ENCODE measurements around the gene ATP4A. TPM values are rescaled to one million over a fixed set of nuclear protein-coding genes. Genes with fewer than 3 reads are reported as not detected.

Gene ATP4A
- not detected for total RNA-seq

DNA sequence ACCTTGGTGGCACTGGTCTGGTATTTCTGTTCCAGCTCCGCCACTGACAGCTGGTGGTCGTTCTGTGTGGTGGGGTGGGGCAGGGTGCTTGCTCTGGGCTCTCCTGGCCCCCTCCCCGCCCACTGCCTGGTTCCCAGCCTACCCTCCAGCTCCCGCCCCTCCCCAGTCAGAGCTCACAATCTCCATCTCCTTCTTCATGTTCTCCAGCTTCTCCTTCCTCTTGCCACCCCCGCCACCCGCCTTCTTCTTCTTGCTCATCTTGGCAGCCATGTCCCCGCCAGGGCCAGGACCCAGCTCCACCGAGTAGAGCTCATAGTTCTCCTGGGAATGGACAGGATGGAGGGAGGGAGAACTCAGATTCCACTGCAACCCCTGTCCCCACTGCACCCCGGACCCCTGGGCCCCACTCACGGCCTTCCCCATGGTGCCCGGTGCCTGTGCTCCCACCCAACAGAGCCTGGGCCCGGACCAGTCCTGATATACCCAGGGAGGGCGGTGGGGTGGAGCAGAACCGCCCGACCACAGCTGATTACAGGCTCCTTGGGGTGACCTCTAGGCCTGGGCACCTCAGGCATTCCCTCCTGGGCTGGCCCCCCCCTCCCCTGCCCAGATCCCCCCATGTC lies at the start of gene ATP4A:
Gene ATP4A, minus strand, starts transcription at position 452 of the 623 bp plus-strand sequence. Its CDS starts 29 bp downstream, at position 423.
- H3K9me3 ChIP-seq: no peaks in the 10 kb centered on the region
- H3K27ac ChIP-seq: no peak within 1 kb of the TSS
- H3K4me1 ChIP-seq: no peaks in the 10 kb centered on the region
- TF ChIP-seq POLR2A (IDR thresholded peaks at IDR 0.05): no peak
- TF ChIP-seq POLR2AphosphoS5 (IDR thresholded peaks at IDR 0.05): no peak
- TF ChIP-seq, protein P1, sequence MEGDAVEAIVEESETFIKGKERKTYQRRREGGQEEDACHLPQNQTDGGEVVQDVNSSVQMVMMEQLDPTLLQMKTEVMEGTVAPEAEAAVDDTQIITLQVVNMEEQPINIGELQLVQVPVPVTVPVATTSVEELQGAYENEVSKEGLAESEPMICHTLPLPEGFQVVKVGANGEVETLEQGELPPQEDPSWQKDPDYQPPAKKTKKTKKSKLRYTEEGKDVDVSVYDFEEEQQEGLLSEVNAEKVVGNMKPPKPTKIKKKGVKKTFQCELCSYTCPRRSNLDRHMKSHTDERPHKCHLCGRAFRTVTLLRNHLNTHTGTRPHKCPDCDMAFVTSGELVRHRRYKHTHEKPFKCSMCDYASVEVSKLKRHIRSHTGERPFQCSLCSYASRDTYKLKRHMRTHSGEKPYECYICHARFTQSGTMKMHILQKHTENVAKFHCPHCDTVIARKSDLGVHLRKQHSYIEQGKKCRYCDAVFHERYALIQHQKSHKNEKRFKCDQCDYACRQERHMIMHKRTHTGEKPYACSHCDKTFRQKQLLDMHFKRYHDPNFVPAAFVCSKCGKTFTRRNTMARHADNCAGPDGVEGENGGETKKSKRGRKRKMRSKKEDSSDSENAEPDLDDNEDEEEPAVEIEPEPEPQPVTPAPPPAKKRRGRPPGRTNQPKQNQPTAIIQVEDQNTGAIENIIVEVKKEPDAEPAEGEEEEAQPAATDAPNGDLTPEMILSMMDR (IDR thresholded peaks at IDR 0.05): no peak
- no peak within 1 kb of the TSS for H3K4me3 ChIP-seq
- H3K27me3 ChIP-seq: peaks cover 0 to 41% of the 10 kb centered on the region in 2 donors
- no peak for DNase-seq (ENCODE audit: low spot score in 2 of 2)
- H3K36me3 ChIP-seq: no peaks in the 10 kb centered on the region
- intact Hi-C loops (cut with DNase I; ENCODE audit: low total_unique reads): no loop called here

DNA sequence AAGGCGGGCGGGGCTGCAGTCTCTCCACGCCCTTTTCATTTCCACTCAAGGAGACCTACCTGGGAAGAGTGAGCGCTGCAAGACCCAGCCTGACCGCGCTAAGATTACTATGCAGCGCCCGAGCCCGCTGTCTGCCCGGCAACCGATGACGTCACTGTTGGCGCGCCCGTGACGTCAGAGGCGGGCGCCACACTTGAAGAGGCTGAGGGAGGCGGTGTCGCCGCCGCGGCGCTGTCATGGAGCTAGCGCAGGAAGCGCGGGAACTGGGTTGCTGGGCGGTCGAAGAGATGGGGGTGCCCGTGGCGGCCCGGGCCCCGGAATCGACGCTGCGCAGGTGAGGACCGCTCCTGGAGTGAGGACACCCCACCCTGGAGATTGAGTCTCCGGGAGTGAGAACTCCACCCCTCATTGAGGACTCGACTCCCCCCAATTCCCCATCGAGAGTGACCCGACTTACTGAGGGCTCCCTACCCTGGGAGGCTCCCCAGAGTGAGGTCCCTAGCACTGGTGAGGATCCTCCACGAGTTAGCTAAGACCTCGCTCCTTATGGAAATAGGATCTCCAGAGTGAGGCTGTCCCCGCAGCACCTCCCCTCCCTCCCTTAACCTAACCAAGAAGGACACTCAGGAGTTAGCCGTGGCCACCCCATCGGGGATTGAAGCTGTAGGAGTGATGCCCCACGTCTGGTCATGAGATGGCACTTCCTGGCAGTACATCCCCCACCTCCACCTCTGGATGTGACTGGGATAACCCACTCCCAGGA lies 49.3 kb upstream of the ATP4A start, which contains the start of gene HAUS5:
Gene HAUS5, plus strand, starts transcription at position 177 of the 763 bp plus-strand sequence. Its CDS starts 60 bp downstream, at position 237.
- H3K27ac ChIP-seq: peak within 1 kb of the TSS; percentile 75 to 86
- no peaks in the 10 kb centered on the region for H3K36me3 ChIP-seq
- H3K4me3 ChIP-seq: peak within 1 kb of the TSS; percentile 73 to 85 (median 81)
- DNase-seq (ENCODE audit: low spot score in 2 of 2): peak; percentile 95 to 96
- TF ChIP-seq, protein P1 (IDR thresholded peaks at IDR 0.05): no peak
- no peak for TF ChIP-seq POLR2A (IDR thresholded peaks at IDR 0.05)
- peak; percentile 88 to 92 (median 88) for TF ChIP-seq POLR2AphosphoS5 (IDR thresholded peaks at IDR 0.05)
- no peaks in the 10 kb centered on the region for H3K27me3 ChIP-seq
- intact Hi-C loops (cut with DNase I; ENCODE audit: low total_unique reads): no loop called here
- H3K9me3 ChIP-seq: no peaks in the 10 kb centered on the region
- peaks cover 0 to 4% of the 10 kb centered on the region in 2 donors for H3K4me1 ChIP-seq

DNA sequence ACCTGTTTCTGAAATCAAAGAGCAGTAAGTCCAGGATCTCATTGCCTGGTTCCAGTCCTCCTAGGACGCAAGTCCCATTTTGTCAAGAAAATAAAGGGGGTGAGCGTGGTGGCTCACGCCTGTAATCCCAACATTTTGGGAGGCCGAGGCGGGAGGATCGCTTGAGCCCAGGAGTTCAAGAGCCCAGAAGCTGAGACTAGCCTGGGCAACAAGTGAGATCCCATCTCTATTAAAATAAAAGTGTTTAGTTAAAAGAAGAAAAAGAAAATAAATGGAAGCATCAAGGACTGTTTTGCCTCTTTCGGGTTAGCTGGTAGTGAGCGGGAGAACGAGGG lies 48.7 kb upstream of the ATP4A start:
- Histone ChIP-seq H3K9me3 (no peaks in the 10 kb centered on the region), H3K36me3 (no peaks in the 10 kb centered on the region), H3K4me1 (peaks cover 0 to 4% of the 10 kb centered on the region in 2 donors), H3K4me3 (peak overlapping the region; percentile 73 to 85 (median 81)), H3K27ac (peak overlapping the region in 1 of 2 donors; percentile 86), H3K27me3 (no peaks in the 10 kb centered on the region)
- no peak for DNase-seq (ENCODE audit: low spot score in 2 of 2)
- TF ChIP-seq, protein P1 (IDR thresholded peaks at IDR 0.05): no peak
- no peak for TF ChIP-seq POLR2A (IDR thresholded peaks at IDR 0.05)
- TF ChIP-seq POLR2AphosphoS5 (IDR thresholded peaks at IDR 0.05): no peak
- intact Hi-C loops (cut with DNase I; ENCODE audit: low total_unique reads): no loop called here

DNA sequence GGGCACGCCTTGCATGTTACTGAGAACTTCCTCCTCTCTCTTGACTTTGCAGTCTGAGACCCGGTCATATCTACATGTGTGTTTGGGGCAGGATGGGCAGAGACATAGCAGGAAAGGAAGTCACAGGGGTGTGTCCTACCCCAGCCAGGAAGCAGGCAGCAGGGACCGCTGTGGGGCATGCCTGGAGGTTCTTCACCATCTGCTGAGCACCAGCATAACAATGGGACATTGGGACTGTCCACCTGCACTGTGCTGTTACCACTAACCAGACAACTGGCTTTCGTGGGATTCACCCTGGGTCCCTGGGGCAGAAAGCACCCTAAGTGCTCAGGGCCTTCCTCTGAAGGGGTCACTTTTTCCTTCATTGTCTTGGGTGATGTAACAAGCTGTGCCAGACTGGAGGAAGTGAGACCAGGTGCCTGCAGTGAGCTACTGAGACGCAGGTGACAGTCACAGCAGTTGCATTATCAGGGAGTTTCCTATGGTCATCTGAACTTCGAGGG lies 46.4 kb upstream of the ATP4A start:
- Histone ChIP-seq H3K36me3 (no peaks in the 10 kb centered on the region), H3K27me3 (no peaks in the 10 kb centered on the region), H3K4me3 (no peak overlapping the region), H3K27ac (no peak overlapping the region), H3K4me1 (peaks cover 0 to 4% of the 10 kb centered on the region in 2 donors), H3K9me3 (no peaks in the 10 kb centered on the region)
- TF ChIP-seq, protein P1 (IDR thresholded peaks at IDR 0.05): no peak
- TF ChIP-seq POLR2AphosphoS5 (IDR thresholded peaks at IDR 0.05): no peak
- no peak for TF ChIP-seq POLR2A (IDR thresholded peaks at IDR 0.05)
- intact Hi-C loops (cut with DNase I; ENCODE audit: low total_unique reads): no loop called here
- no peak for DNase-seq (ENCODE audit: low spot score in 2 of 2)

DNA sequence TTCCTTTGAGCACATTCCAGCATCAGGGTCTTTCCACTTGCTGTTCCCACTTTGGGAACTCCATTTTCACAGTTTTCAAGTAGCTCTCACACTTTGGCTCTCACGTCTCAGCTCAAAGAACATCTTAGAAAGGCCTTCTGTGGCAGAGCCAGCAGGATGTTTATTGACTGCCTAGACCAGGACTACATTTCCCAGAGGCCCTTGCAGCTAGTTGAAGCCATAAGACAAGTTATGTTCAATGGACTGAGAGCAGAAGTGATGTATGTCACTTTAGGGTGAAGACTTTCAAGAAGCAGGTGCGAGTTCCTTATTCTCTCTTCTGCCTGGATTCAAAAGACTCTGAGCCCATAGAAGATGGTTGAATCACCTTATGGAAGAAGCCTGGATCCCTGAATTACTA lies 44.8 kb upstream of the ATP4A start:
- Histone ChIP-seq H3K4me3 (no peak overlapping the region), H3K36me3 (no peaks in the 10 kb centered on the region), H3K4me1 (peaks cover 0 to 4% of the 10 kb centered on the region in 2 donors), H3K9me3 (no peaks in the 10 kb centered on the region), H3K27ac (no peak overlapping the region), H3K27me3 (no peaks in the 10 kb centered on the region)
- DNase-seq (ENCODE audit: low spot score in 2 of 2): no peak
- intact Hi-C loops (cut with DNase I; ENCODE audit: low total_unique reads): no loop called here
- TF ChIP-seq POLR2AphosphoS5 (IDR thresholded peaks at IDR 0.05): no peak
- TF ChIP-seq, protein P1 (IDR thresholded peaks at IDR 0.05): no peak
- TF ChIP-seq POLR2A (IDR thresholded peaks at IDR 0.05): no peak
